Keratinocyte (primary cell): Measurements from ENCODE around the gene MRGPRD. TPM values are rescaled to one million over a fixed set of nuclear protein-coding genes. Genes with fewer than 3 reads are reported as not detected.

Experiments
- DNase-seq: peaks from one replicate; pipeline ENCODE4 v3.0.0-alpha.2; 2011; ENCODE audit warnings: low read depth, missing footprints, low spot score
- FAIRE-seq: peaks from 2 replicates; lab custom pipeline; 2011; peaks lifted over from hg19 to GRCh38; lab: Jason Lieb, UNC
- H2AFZ ChIP-seq: 2 replicates; pipeline ENCODE4 v1.6.0; 2012; ENCODE audit warnings: low read length, control low read depth, inconsistent platforms; ENCODE audit not compliant: control insufficient read depth
- H3K27ac ChIP-seq: 2 replicates; pipeline ENCODE4 v1.5.1; 2011; ENCODE audit warnings: low read length; ENCODE audit not compliant: control insufficient read depth, insufficient read depth
- H3K27me3 ChIP-seq: 3 replicates; pipeline ENCODE4 v1.6.0; 2011; ENCODE audit warnings: low read length; ENCODE audit not compliant: control insufficient read depth, insufficient read depth; ENCODE audit errors: extremely low read depth
- H3K36me3 ChIP-seq, 2 experiments: 2 replicates in 1 of 2; 3 replicates in 1 of 2; pipeline ENCODE4 v1.5.1; 2011; ENCODE audit warnings: low read length in 2 of 2, mild to moderate bottlenecking in 1 of 2; ENCODE audit not compliant: control insufficient read depth in 2 of 2, insufficient read depth in 2 of 2; ENCODE audit errors: extremely low read depth in 1 of 2
- H3K4me1 ChIP-seq: 3 replicates; pipeline ENCODE4 v1.5.1; 2011; ENCODE audit warnings: low read length; ENCODE audit not compliant: control insufficient read depth, insufficient read depth; ENCODE audit errors: extremely low read depth
- H3K4me2 ChIP-seq: 3 replicates; pipeline ENCODE4 v1.6.0; 2011; ENCODE audit warnings: low read depth, low read length; ENCODE audit not compliant: control insufficient read depth, insufficient read depth; ENCODE audit errors: extremely low read depth
- H3K4me3 ChIP-seq, 3 experiments: fragments of 200-600 bp in 1 of 3; sonication (generic) in 1 of 3; 2 replicates in 2 of 3; 3 replicates in 1 of 3; pipeline ENCODE4 v1.5.1; 2011 to 2016; ENCODE audit warnings: low read length in 3 of 3, mild to moderate bottlenecking in 3 of 3, control low read depth in 2 of 3, inconsistent platforms in 1 of 3, low read depth in 1 of 3, mixed read lengths in 1 of 3, mixed run types in 1 of 3, moderate library complexity in 1 of 3; ENCODE audit not compliant: control insufficient read depth in 2 of 3, insufficient read depth in 2 of 3; ENCODE audit errors: extremely low read depth in 1 of 3
- H3K79me2 ChIP-seq: 2 replicates; pipeline ENCODE4 v1.6.0; 2012; ENCODE audit warnings: low read length; ENCODE audit not compliant: control insufficient read depth, insufficient read depth
- H3K9ac ChIP-seq: 3 replicates; pipeline ENCODE4 v1.6.0; 2011; ENCODE audit warnings: low read length; ENCODE audit not compliant: control insufficient read depth, insufficient read depth; ENCODE audit errors: extremely low read depth
- H3K9me1 ChIP-seq: 3 replicates; pipeline ENCODE4 v1.6.0; 2011; ENCODE audit warnings: low read length; ENCODE audit not compliant: control insufficient read depth, insufficient read depth; ENCODE audit errors: extremely low read depth
- H3K9me3 ChIP-seq: 2 replicates; pipeline ENCODE4 v1.5.1; 2012; ENCODE audit warnings: low read depth, low read length; ENCODE audit not compliant: control insufficient read depth
- H4K20me1 ChIP-seq: 3 replicates; pipeline ENCODE4 v1.6.0; 2011; ENCODE audit warnings: low read length; ENCODE audit not compliant: control insufficient read depth, insufficient read depth; ENCODE audit errors: extremely low read depth
- CTCF ChIP-seq, 3 experiments: IDR thresholded peaks in 1 of 3; conservative IDR thresholded peaks in 1 of 3; optimal IDR thresholded peaks in 1 of 3; 2 replicates in 2 of 3; 3 replicates in 1 of 3; pipeline versions ENCODE3 to v1.5.1; 2011; ENCODE audit warnings: low read length in 3 of 3, mild to moderate bottlenecking in 3 of 3, moderate library complexity in 2 of 3, control low read depth in 1 of 3, inconsistent platforms in 1 of 3; ENCODE audit not compliant: insufficient read depth in 2 of 3; ENCODE audit errors: extremely low read depth in 1 of 3
- EZH2 ChIP-seq: IDR thresholded peaks from one replicate; pipeline ENCODE4 v1.6.1; 2012; ENCODE audit warnings: inconsistent platforms, mild to moderate bottlenecking, low read length, moderate library complexity
- dilution Hi-C: fragments of 300-500 bp; cut with MboI; formaldehyde crosslinking; loops from one replicate; pipeline ENCODE4 v1.7.0; 2020; ENCODE audit warnings: low sequenced_read_pairs; ENCODE audit not compliant: extremely low pct_ligation_motif_present
- polyA plus RNA-seq, 5 experiments: library from polyadenylated mRNA; depleted of rRNA in 3 of 5; stranded (reverse) in 3 of 5; stranded (forward) in 1 of 5; unstranded in 1 of 5; fragments of >200 nt; gene quantifications; 1 replicate in 1 of 5; 2 replicates in 3 of 5; 3 replicates in 1 of 5; pipeline versions ENCODE4 v1.2.1 to v1.2.3, GENCODE V29; 2011 to 2012; ENCODE audit warnings: missing spikeins in 2 of 5, low read depth in 1 of 5, low replicate concordance in 1 of 5

The MRGPRD gene
- polyA plus RNA-seq, 1 donor (not counting 4 experiments of a cell fraction or from before 2014, with no cell fraction given): not detected

GRCh38 chr11:68956547-68957254 is 24.1 kb downstream of the MRGPRD start:
- Histone ChIP-seq H2AFZ (no peak overlapping the region), H4K20me1 (no peaks in the 10 kb centered on the region), H3K9me1 (no peaks in the 10 kb centered on the region), H3K36me3 (no peaks in the 10 kb centered on the region), H3K79me2 (no peaks in the 10 kb centered on the region), H3K4me2 (no peak overlapping the region), H3K27me3 (no peaks in the 10 kb centered on the region), H3K9ac (no peak overlapping the region), H3K27ac (no peak overlapping the region), H3K9me3 (no peaks in the 10 kb centered on the region), H3K4me1 (peaks cover 4% of the 10 kb centered on the region), H3K4me3 (no peak overlapping the region)
- TF ChIP-seq EZH2 (no peak), CTCF (optimal IDR thresholded peaks at IDR 0.05 in 1 of 3, IDR thresholded peaks at IDR 0.05 in 1 of 3, conservative IDR thresholded peaks at IDR 0.05 in 1 of 3; ENCODE audit: extremely low read depth in 1 of 3, insufficient read depth in 2 of 3, low read length in 3 of 3) (no peak)
- DNase-seq (no peak), FAIRE-seq (no peak)
- dilution Hi-C loops: no loop called here

- H3K27ac ChIP-seq: no peak overlapping the region
- no peaks in the 10 kb centered on the region for H3K9me3 ChIP-seq
- H2AFZ ChIP-seq: no peak overlapping the region
- H3K36me3 ChIP-seq: no peaks in the 10 kb centered on the region
- no peak overlapping the region for H3K4me2 ChIP-seq
- FAIRE-seq: no peak
- dilution Hi-C loops: no loop called here
- peaks cover 4% of the 10 kb centered on the region for H3K4me1 ChIP-seq
- H3K79me2 ChIP-seq: no peaks in the 10 kb centered on the region
- TF ChIP-seq EZH2: no peak
- TF ChIP-seq CTCF (optimal IDR thresholded peaks at IDR 0.05 in 1 of 3, IDR thresholded peaks at IDR 0.05 in 1 of 3, conservative IDR thresholded peaks at IDR 0.05 in 1 of 3; ENCODE audit: extremely low read depth in 1 of 3, insufficient read depth in 2 of 3, low read length in 3 of 3): peak in 2 of 3 experiments; percentile 23 to 26
- no peaks in the 10 kb centered on the region for H3K9me1 ChIP-seq
- H3K4me3 ChIP-seq: no peak overlapping the region
- no peak for DNase-seq
- H3K27me3 ChIP-seq: no peaks in the 10 kb centered on the region
- H3K9ac ChIP-seq: no peak overlapping the region
- no peaks in the 10 kb centered on the region for H4K20me1 ChIP-seq
These were observed 24.6 kb downstream of the MRGPRD start for GRCh38 chr11:68956142-68956541.
